Activated CD8-positive, alpha-beta memory T cell treated with anti-CD3 and anti-CD28 coated beads for 4 hours (primary cell): ENCODE measurements around the gene LRRC3B.

Experiments used
- DNase-seq, 2 donors: peaks; one replicate each; pipeline ENCODE4 v3.0.0-alpha.2; 2020; ENCODE audit warnings: low read depth in 2 of 2

LRRC3B gene

GRCh38 chr3:26630669-26631389 lies 8.3 kb downstream of the LRRC3B start:
- DNase-seq, result no peak

GRCh38 chr3:26631390-26631738 lies 8.8 kb downstream of the LRRC3B start:
- DNase-seq, result no peak

GRCh38 chr3:26634601-26635000 lies 12.0 kb downstream of the LRRC3B start:
- DNase-seq, result no peak

- DNase-seq, result no peak
These were observed 13.6 kb downstream of the LRRC3B start for GRCh38 chr3:26636096-26636727.

GRCh38 chr3:26637698-26638097 lies 15.1 kb downstream of the LRRC3B start:
- DNase-seq, result no peak

GRCh38 chr3:26638113-26638512 lies 15.5 kb downstream of the LRRC3B start:
- no peak for DNase-seq

GRCh38 chr3:26639339-26639738 lies 16.8 kb downstream of the LRRC3B start:
- DNase-seq, result no peak

GRCh38 chr3:26647078-26647477 lies 24.5 kb downstream of the LRRC3B start:
- DNase-seq, result no peak

GRCh38 chr3:26648461-26648860 lies 25.9 kb downstream of the LRRC3B start:
- DNase-seq, result no peak

GRCh38 chr3:26652164-26652563 lies 29.6 kb downstream of the LRRC3B start:
- no peak for DNase-seq

GRCh38 chr3:26653811-26654425 lies 31.3 kb downstream of the LRRC3B start:
- DNase-seq, result no peak

- DNase-seq, result no peak
These were observed 32.7 kb downstream of the LRRC3B start for GRCh38 chr3:26655231-26655630.

GRCh38 chr3:26657348-26657976 lies 34.9 kb downstream of the LRRC3B start:
- DNase-seq, result no peak

GRCh38 chr3:26668171-26668570 lies 45.6 kb downstream of the LRRC3B start:
- no peak for DNase-seq

GRCh38 chr3:26668696-26669095 lies 46.1 kb downstream of the LRRC3B start:
- no peak for DNase-seq

- DNase-seq, result no peak
These were observed 52.8 kb downstream of the LRRC3B start for GRCh38 chr3:26675336-26675735.

- no peak for DNase-seq
These were observed 59.1 kb downstream of the LRRC3B start for GRCh38 chr3:26681632-26682031.

GRCh38 chr3:26682406-26682805 lies 59.8 kb downstream of the LRRC3B start:
- no peak for DNase-seq

- DNase-seq, result no peak
These were observed 61.3 kb downstream of the LRRC3B start for GRCh38 chr3:26683902-26684301.

- DNase-seq, result no peak
These were observed 64.9 kb downstream of the LRRC3B start for GRCh38 chr3:26687466-26687865.

- DNase-seq, result no peak
These were observed 77.0 kb downstream of the LRRC3B start for GRCh38 chr3:26699553-26699952.

- DNase-seq, result no peak
These were observed 80.9 kb downstream of the LRRC3B start for GRCh38 chr3:26703519-26703918.

GRCh38 chr3:26704736-26705135 lies 82.2 kb downstream of the LRRC3B start:
- DNase-seq, result no peak
